Neuronal stem cell (in vitro differentiated cells): ENCODE results near the gene PTH1R.
A peak's percentile ranks its signal among the peaks of the same experiment; 100 is the strongest.
"Not testable (repeated sequence)": the region's sequence is repeated elsewhere in the genome, so short reads cannot be mapped to it uniquely, and the experiment has no call there.

Source experiments
- DNase-seq: peaks from one replicate; pipeline ENCODE4 v3.0.0-alpha.2; 2013; ENCODE audit warnings: low spot score
- H2AFZ ChIP-seq: one replicate; pipeline ENCODE4 v1.6.1; 2013; ENCODE audit warnings: mild to moderate bottlenecking, low read length, inconsistent platforms
- H2AK5ac ChIP-seq: 2 replicates; pipeline ENCODE4 v1.6.1; 2013; ENCODE audit warnings: low read depth, mild to moderate bottlenecking, inconsistent platforms, low read length, moderate library complexity, mixed read lengths
- H2BK120ac ChIP-seq: 2 replicates; pipeline ENCODE4 v1.6.1; 2013; ENCODE audit warnings: low read depth, mild to moderate bottlenecking, inconsistent platforms, low read length, moderate library complexity, mixed read lengths
- H2BK12ac ChIP-seq: one replicate; pipeline ENCODE4 v1.6.1; 2013; ENCODE audit warnings: low read length, inconsistent platforms
- H2BK15ac ChIP-seq: 2 replicates; pipeline ENCODE4 v1.6.1; 2013; ENCODE audit warnings: mild to moderate bottlenecking, low read length, inconsistent platforms, mixed read lengths
- H2BK5ac ChIP-seq: one replicate; pipeline ENCODE4 v1.6.1; 2013; ENCODE audit warnings: inconsistent platforms, mild to moderate bottlenecking, low read length, moderate library complexity
- H3K14ac ChIP-seq: one replicate; pipeline ENCODE4 v1.6.1; 2013; ENCODE audit warnings: low read length, inconsistent platforms
- H3K18ac ChIP-seq: 2 replicates; pipeline ENCODE4 v1.6.1; 2013; ENCODE audit warnings: low read length, inconsistent platforms
- H3K23ac ChIP-seq: 2 replicates; pipeline ENCODE4 v1.6.1; 2013; ENCODE audit warnings: low read depth, mild to moderate bottlenecking, mixed read lengths, low read length, inconsistent platforms; ENCODE audit not compliant: poor library complexity
- H3K27ac ChIP-seq: replicated peaks from 3 replicates; pipeline ENCODE4 v1.5.1; 2013; ENCODE audit warnings: low read length, inconsistent platforms
- H3K27me3 ChIP-seq, 3 experiments: 2 replicates each; pipeline ENCODE4 v1.6.1; 2013; ENCODE audit warnings: low read length in 3 of 3, mild to moderate bottlenecking in 2 of 3, inconsistent platforms in 1 of 3, low read depth in 1 of 3, mixed read lengths in 1 of 3, moderate library complexity in 1 of 3; ENCODE audit not compliant: control insufficient read depth in 3 of 3, insufficient read depth in 3 of 3
- H3K36me3 ChIP-seq, 2 donors: replicated peaks in 1 of 2; 2 replicates each; pipeline ENCODE4 v1.6.1; 2013; ENCODE audit warnings: low read length in 2 of 2; ENCODE audit not compliant: control insufficient read depth in 2 of 2, insufficient read depth in 2 of 2
- H3K4ac ChIP-seq: 2 replicates; pipeline ENCODE4 v1.6.1; 2013; ENCODE audit warnings: inconsistent platforms, mild to moderate bottlenecking, low read length, moderate library complexity
- H3K4me1 ChIP-seq, 2 donors: 1 replicate in 1 of 2; 2 replicates in 1 of 2; pipeline ENCODE4 v1.6.1; 2013; ENCODE audit warnings: low read length in 2 of 2, low read depth in 1 of 2; ENCODE audit not compliant: control insufficient read depth in 2 of 2, insufficient read depth in 1 of 2
- H3K4me2 ChIP-seq: one replicate; pipeline ENCODE4 v1.6.1; 2013; ENCODE audit warnings: mild to moderate bottlenecking, low read length, inconsistent platforms; ENCODE audit not compliant: insufficient read depth, poor library complexity, severe bottlenecking
- H3K4me3 ChIP-seq, 2 donors: 2 replicates each; pipeline ENCODE4 v1.5.1; 2013; ENCODE audit warnings: low read length in 2 of 2, mild to moderate bottlenecking in 2 of 2, inconsistent platforms in 1 of 2, moderate library complexity in 1 of 2
- H3K79me1 ChIP-seq: one replicate; pipeline ENCODE4 v1.6.1; 2013; ENCODE audit warnings: low read depth, mild to moderate bottlenecking, inconsistent platforms, low read length, moderate library complexity
- H3K9ac ChIP-seq: one replicate; pipeline ENCODE4 v1.6.1; 2013; ENCODE audit warnings: mild to moderate bottlenecking, low read depth, low read length, inconsistent platforms; ENCODE audit not compliant: poor library complexity
- H3K9me3 ChIP-seq, 2 donors: replicated peaks in 1 of 2; 2 replicates each; pipeline versions ENCODE3 to v1.6.1; 2013; ENCODE audit warnings: low read length in 2 of 2, mild to moderate bottlenecking in 2 of 2, inconsistent platforms in 1 of 2, low read depth in 1 of 2, mixed read lengths in 1 of 2, moderate library complexity in 1 of 2; ENCODE audit not compliant: control insufficient read depth in 2 of 2, insufficient read depth in 1 of 2
- H4K8ac ChIP-seq: one replicate; pipeline ENCODE4 v1.6.1; 2013; ENCODE audit warnings: low read depth, mild to moderate bottlenecking, inconsistent platforms, low read length, moderate library complexity
- H4K91ac ChIP-seq: one replicate; pipeline ENCODE4 v1.6.1; 2013; ENCODE audit warnings: low read length, low read depth, mild to moderate bottlenecking, inconsistent platforms; ENCODE audit not compliant: poor library complexity
- WGBS, 2 donors: extraction: QIAGEN DNeasy Blood & Tissue Kit; methylation state at CpG; one replicate each; pipeline ENCODE4 v1.1.7; 2013; ENCODE audit warnings: missing lambda C conversion rate in 2 of 2, mixed read lengths in 1 of 2; ENCODE audit not compliant: insufficient read length in 2 of 2, insufficient replicate concordance in 1 of 2; ENCODE audit errors: extremely low coverage in 2 of 2; 5-methylcytosine and 5-hydroxymethylcytosine counted together

The PTH1R gene

GRCh38 chr3:46908986-46909534, 31.5 kb downstream of the PTH1R start:
- no peak overlapping the region for H2BK15ac ChIP-seq
- H4K8ac ChIP-seq = peak overlapping the region; percentile 0
- H4K91ac ChIP-seq = no peak overlapping the region
- H3K4me3 ChIP-seq = peak overlapping the region in 1 of 2 donors; percentile 4
- peaks cover 0 to 4% of the 10 kb centered on the region in 2 donors for H3K4me1 ChIP-seq
- WGBS, 2 donors = no CpG with 5 or more reads among the region's 8 CpGs
- H2AFZ ChIP-seq = peak overlapping the region; percentile 65
- H2BK12ac ChIP-seq = peak overlapping the region; percentile 18
- H2BK5ac ChIP-seq = no peak overlapping the region
- no peak overlapping the region for H3K27ac ChIP-seq
- H3K14ac ChIP-seq = no peak overlapping the region
- peaks cover 0 to 5% (median 3%) of the 10 kb centered on the region in 3 experiments for H3K27me3 ChIP-seq
- peak overlapping the region; percentile 79 for H2AK5ac ChIP-seq
- peak overlapping the region; percentile 69 for H3K18ac ChIP-seq
- H3K36me3 ChIP-seq = peaks cover 2 to 6% of the 10 kb centered on the region in 2 donors
- H3K4me2 ChIP-seq = no peak overlapping the region
- DNase-seq = no peak
- H2BK120ac ChIP-seq = no peak overlapping the region
- no peaks in the 10 kb centered on the region for H3K79me1 ChIP-seq
- H3K9ac ChIP-seq = peak overlapping the region; percentile 47
- peak overlapping the region; percentile 10 for H3K23ac ChIP-seq
- peaks cover 0 to 2% of the 10 kb centered on the region in 2 donors for H3K9me3 ChIP-seq
- H3K4ac ChIP-seq = no peak overlapping the region

DNA sequence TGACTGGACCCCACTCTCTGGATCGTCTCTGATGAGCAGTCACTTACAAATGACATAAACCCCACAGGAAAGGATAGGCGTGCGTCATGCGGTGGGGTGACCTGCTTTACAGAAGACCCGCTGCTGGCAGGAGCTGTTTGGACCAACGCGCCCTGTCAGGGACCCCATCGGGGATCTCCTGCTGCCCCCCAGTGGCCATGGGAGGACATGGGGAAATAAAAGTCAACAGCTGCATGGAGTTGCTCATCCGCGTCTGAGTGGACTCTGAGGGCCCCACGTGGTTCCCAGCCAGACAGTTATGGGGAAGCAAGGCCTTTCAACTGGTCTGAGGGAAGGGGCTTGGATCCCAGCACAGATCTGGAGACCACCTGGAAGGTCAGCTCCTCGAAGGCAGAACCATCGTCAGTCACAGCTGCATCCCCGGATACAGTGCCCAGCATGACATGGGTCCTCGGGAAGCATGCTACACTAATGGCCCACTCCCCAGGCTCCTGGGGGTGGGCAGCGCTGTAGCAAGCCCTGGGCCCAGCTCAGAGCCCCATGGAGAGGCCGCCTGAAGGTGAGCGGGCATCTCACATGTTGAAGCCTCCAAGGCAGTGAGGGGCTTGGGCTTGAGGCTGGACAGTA, 32.1 kb downstream of the PTH1R start:
- Histone ChIP-seq H2BK15ac (no peak overlapping the region), H2AFZ (peak overlapping the region; percentile 65), H4K91ac (no peak overlapping the region), H3K79me1 (no peaks in the 10 kb centered on the region), H3K9ac (peak overlapping the region; percentile 51), H3K4me2 (no peak overlapping the region), H3K4me1 (peaks cover 0 to 4% of the 10 kb centered on the region in 2 donors), H3K23ac (peak overlapping the region; percentile 49), H2BK120ac (no peak overlapping the region), H3K4ac (no peak overlapping the region), H3K4me3 (no peak overlapping the region), H2BK12ac (peak overlapping the region; percentile 18), H3K18ac (peak overlapping the region; percentile 69), H3K9me3 (peaks cover 0 to 2% of the 10 kb centered on the region in 2 donors), H3K14ac (no peak overlapping the region), H3K27me3 (peaks cover 0 to 5% (median 3%) of the 10 kb centered on the region in 3 experiments), H3K27ac (no peak overlapping the region), H4K8ac (peak overlapping the region; percentile 70), H2BK5ac (no peak overlapping the region), H3K36me3 (peaks cover 2 to 6% of the 10 kb centered on the region in 2 donors), H2AK5ac (peak overlapping the region; percentile 79)
- WGBS, 2 donors = no CpG with 5 or more reads among the region's 18 CpGs
- peak; percentile 79 for DNase-seq

DNA sequence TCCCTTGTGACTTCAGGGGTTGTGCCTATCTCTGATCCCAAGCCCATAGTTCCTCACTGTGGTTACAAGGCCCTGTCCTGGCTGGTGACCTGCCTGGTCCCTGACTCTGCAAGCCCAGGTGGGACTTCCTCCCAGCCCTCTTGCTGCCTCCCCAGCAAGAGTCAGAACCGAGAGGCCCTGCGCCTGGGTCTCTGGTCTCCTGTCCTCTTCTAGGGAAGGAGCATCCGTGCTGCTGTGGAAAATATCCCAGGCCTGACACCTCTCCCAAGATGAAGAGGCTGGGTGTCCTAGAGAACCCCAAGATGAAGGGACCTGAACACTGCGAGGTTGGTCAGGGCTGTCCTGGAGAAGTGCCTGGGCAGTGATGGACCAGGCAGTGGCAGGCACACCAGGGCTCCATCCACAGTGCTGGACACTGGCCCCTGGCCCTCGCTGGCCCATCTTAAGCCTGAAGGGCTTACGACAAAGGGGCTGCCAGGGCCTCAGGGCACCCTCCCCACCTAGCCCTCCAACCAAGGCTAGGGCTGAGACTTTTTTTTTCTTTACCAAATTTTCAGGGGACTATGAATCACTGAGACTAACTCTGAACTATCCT, 32.7 kb downstream of the PTH1R start:
- Histone ChIP-seq H3K79me1 (no peaks in the 10 kb centered on the region), H4K91ac (no peak overlapping the region), H3K18ac (no peak overlapping the region), H3K27ac (no peak overlapping the region), H2AK5ac (peak overlapping the region; percentile 60), H2BK120ac (no peak overlapping the region), H3K9me3 (peaks cover 0 to 4% of the 10 kb centered on the region in 2 donors), H2BK5ac (no peak overlapping the region), H2BK15ac (no peak overlapping the region), H3K14ac (no peak overlapping the region), H3K4me1 (peaks cover 0 to 4% of the 10 kb centered on the region in 2 donors), H3K36me3 (peaks cover 2 to 9% of the 10 kb centered on the region in 2 donors), H2AFZ (peak overlapping the region; percentile 65), H3K9ac (peak overlapping the region; percentile 51), H3K4ac (no peak overlapping the region), H3K23ac (peak overlapping the region; percentile 49), H2BK12ac (no peak overlapping the region), H3K4me2 (no peak overlapping the region), H3K4me3 (no peak overlapping the region), H4K8ac (peak overlapping the region; percentile 70), H3K27me3 (peaks cover 0 to 3% (median 0%) of the 10 kb centered on the region in 3 experiments)
- DNase-seq = no peak
- WGBS, 2 donors = no CpG with 5 or more reads among the region's 6 CpGs

GRCh38 chr3:46910914-46911313, 33.4 kb downstream of the PTH1R start:
- H3K4me2 ChIP-seq, DNase-seq, H2BK15ac ChIP-seq, H3K9ac ChIP-seq, H2AK5ac ChIP-seq, H3K27me3 ChIP-seq, H4K8ac ChIP-seq, H4K91ac ChIP-seq, H3K9me3 ChIP-seq, H2BK12ac ChIP-seq, H2BK5ac ChIP-seq, H3K4me1 ChIP-seq, H3K4me3 ChIP-seq, H2BK120ac ChIP-seq, H3K14ac ChIP-seq, H3K23ac ChIP-seq, H2AFZ ChIP-seq, H3K4ac ChIP-seq, H3K27ac ChIP-seq, H3K79me1 ChIP-seq, H3K18ac ChIP-seq: not testable (repeated sequence)
- peaks cover 2 to 12% of the 10 kb centered on the region in 2 donors for H3K36me3 ChIP-seq
- no CpG with 5 or more reads among the region's 10 CpGs for WGBS, 2 donors
